B cell (primary cell): Measurements from ENCODE around the gene ELL. TPM values are rescaled to one million over a fixed set of nuclear protein-coding genes. Genes with fewer than 3 reads are reported as not detected.
A peak's percentile ranks its signal among the peaks of the same experiment; 100 is the strongest.

ENCODE experiments used
- ATAC-seq: fragments of 200-7000 bp; cut with Tn5 transposase; one replicate; pipeline ENCODE4 v1.10.0; 2021; ENCODE audit warnings: low read depth, mild to moderate bottlenecking, moderate number of reproducible peaks, moderate library complexity
- CTCF ChIA-PET: fragments of 350-600 bp; sonication (Branson Sonifier 250); formaldehyde crosslinking; loops from one replicate; lab custom pipeline; 2021; ENCODE audit warnings: antibody characterized with exemption, inconsistent platforms; lab: Charles Lee
- POLR2A ChIA-PET: fragments of 350-600 bp; sonication (Branson Sonifier 250); formaldehyde crosslinking; loops from one replicate; lab custom pipeline; 2021; ENCODE audit warnings: antibody characterized with exemption; lab: Charles Lee
- DNase-seq: peaks from one replicate; pipeline ENCODE4 v3.0.0; 2013
- H2AFZ ChIP-seq: 2 replicates; pipeline ENCODE4 v1.6.1; 2012; ENCODE audit warnings: mild to moderate bottlenecking, low read depth, low read length; ENCODE audit not compliant: insufficient read depth, poor library complexity, severe bottlenecking
- H3K27ac ChIP-seq, 2 donors: 1 replicate in 1 of 2; 2 replicates in 1 of 2; pipeline ENCODE4 v1.5.1; 2012 to 2013; ENCODE audit warnings: low read length in 2 of 2, mild to moderate bottlenecking in 2 of 2, moderate library complexity in 1 of 2
- H3K27me3 ChIP-seq, 4 experiments: fragments of 200-600 bp in 1 of 4; sonication (generic) in 1 of 4; replicated peaks in 1 of 4; 1 replicate in 2 of 4; 2 replicates in 2 of 4; pipeline versions ENCODE4 v1.6.1 to v1.7.0; 2013 to 2016; ENCODE audit warnings: low read length in 3 of 4, mild to moderate bottlenecking in 2 of 4, mixed read lengths in 1 of 4, moderate library complexity in 1 of 4; ENCODE audit not compliant: insufficient read depth in 4 of 4, control insufficient read depth in 3 of 4; ENCODE audit errors: control extremely low read depth in 1 of 4
- H3K36me3 ChIP-seq, 2 experiments: replicated peaks in 1 of 2; 1 replicate in 1 of 2; 2 replicates in 1 of 2; pipeline versions ENCODE4 v1.6.1 to v1.7.1; 2013; ENCODE audit warnings: low read length in 1 of 2; ENCODE audit not compliant: insufficient read depth in 2 of 2, control insufficient read depth in 1 of 2; ENCODE audit errors: control extremely low read depth in 1 of 2, extremely low read depth in 1 of 2
- H3K4me1 ChIP-seq, 2 donors: fragments of 200-600 bp in 1 of 2; sonication (generic) in 1 of 2; 1 replicate in 1 of 2; 2 replicates in 1 of 2; pipeline versions ENCODE4 v1.5.1 to v1.6.1; 2013 to 2017; ENCODE audit warnings: low read length in 2 of 2; ENCODE audit not compliant: control insufficient read depth in 2 of 2, insufficient read depth in 2 of 2
- H3K4me2 ChIP-seq: replicated peaks from 2 replicates; pipeline ENCODE3; 2012; ENCODE audit warnings: mild to moderate bottlenecking, low read depth, low read length; ENCODE audit not compliant: poor library complexity, severe bottlenecking
- H3K4me3 ChIP-seq, 5 experiments: fragments of 200-600 bp in 1 of 5; sonication (generic) in 1 of 5; 1 replicate in 3 of 5; 2 replicates in 2 of 5; pipeline versions ENCODE4 v1.5.1 to v1.7.0; 2011 to 2016; ENCODE audit warnings: low read length in 4 of 5, mild to moderate bottlenecking in 4 of 5, low read depth in 2 of 5, control low read depth in 1 of 5, moderate library complexity in 1 of 5; ENCODE audit not compliant: insufficient read depth in 1 of 5; ENCODE audit errors: control extremely low read depth in 1 of 5, extremely low read depth in 1 of 5
- H3K79me2 ChIP-seq: fragments of 200-600 bp; sonication (generic); one replicate; pipeline ENCODE4 v1.6.0; 2016; ENCODE audit warnings: low read length; ENCODE audit not compliant: control insufficient read depth, insufficient read depth
- H3K9ac ChIP-seq: fragments of 200-600 bp; sonication (generic); 2 replicates; pipeline ENCODE4 v1.6.1; 2017; ENCODE audit warnings: mild to moderate bottlenecking, low read length, moderate library complexity
- H3K9me3 ChIP-seq, 3 donors: one replicate each; pipeline versions ENCODE4 v1.6.1 to v1.7.1; 2013; ENCODE audit warnings: low read length in 2 of 3; ENCODE audit not compliant: control insufficient read depth in 2 of 3, insufficient read depth in 1 of 3; ENCODE audit errors: control extremely low read depth in 1 of 3
- H4K20me1 ChIP-seq: 2 replicates; pipeline ENCODE4 v1.6.0; 2012; ENCODE audit warnings: mild to moderate bottlenecking, low read length; ENCODE audit not compliant: insufficient read depth, control insufficient read depth, poor library complexity, severe bottlenecking
- H3K27ac Mint-ChIP-seq: one replicate; pipeline ENCODE4 v1.8.0; 2021; ENCODE audit warnings: mixed read lengths
- H3K27me3 Mint-ChIP-seq: one replicate; pipeline ENCODE4 v1.8.0; 2021; ENCODE audit warnings: mixed read lengths
- H3K4me1 Mint-ChIP-seq: one replicate; pipeline ENCODE4 v1.8.0; 2021; ENCODE audit warnings: mixed read lengths
- H3K4me3 Mint-ChIP-seq: one replicate; pipeline ENCODE4 v1.8.0; 2021; ENCODE audit warnings: mixed read lengths
- H3K9me3 Mint-ChIP-seq: one replicate; pipeline ENCODE4 v1.8.0; 2022; ENCODE audit warnings: mixed read lengths; ENCODE audit not compliant: insufficient read depth
- EZH2 ChIP-seq: IDR thresholded peaks from 2 replicates; pipeline ENCODE4 v1.6.1; 2012; ENCODE audit warnings: borderline replicate concordance, low read depth, mild to moderate bottlenecking, moderate library complexity, low read length; ENCODE audit not compliant: insufficient read depth, poor library complexity, severe bottlenecking
- WGBS: methylation state at CpG from one replicate; pipeline ENCODE4 v1.1.5; 2013; ENCODE audit warnings: missing lambda C conversion rate; ENCODE audit not compliant: insufficient coverage; 5-methylcytosine and 5-hydroxymethylcytosine counted together
- intact Hi-C: fragments of 100-400 bp; cut with micrococcal nuclease; formaldehyde crosslinking; loops from one replicate; pipeline ENCODE4 v1.10.0; 2022
- polyA plus RNA-seq: library from polyadenylated mRNA; depleted of rRNA; stranded (reverse); fragments of >200 nt; gene quantifications from 2 replicates; pipeline ENCODE4 v1.2.3, GENCODE V29; 2012
- total RNA-seq, 2 donors: library from RNA; stranded (reverse); fragments of 120-200 nt in 1 of 2; gene quantifications; 1 replicate in 1 of 2; 2 replicates in 1 of 2; pipeline versions ENCODE4 v1.2.3 to v1.2.4, GENCODE V29; 2013 to 2022
- TF ChIP-seq, protein P1 (sequence below): fragments of 200-600 bp; IDR thresholded peaks from one replicate; pipeline ENCODE4 v1.8.0; 2022; ENCODE audit warnings: antibody characterized with exemption, mild to moderate bottlenecking

The ELL gene
- total and polyA plus RNA-seq, 2 donors (not counting 1 experiment from before 2014, with no cell fraction given): 21.2 to 31.4 TPM

DNA sequence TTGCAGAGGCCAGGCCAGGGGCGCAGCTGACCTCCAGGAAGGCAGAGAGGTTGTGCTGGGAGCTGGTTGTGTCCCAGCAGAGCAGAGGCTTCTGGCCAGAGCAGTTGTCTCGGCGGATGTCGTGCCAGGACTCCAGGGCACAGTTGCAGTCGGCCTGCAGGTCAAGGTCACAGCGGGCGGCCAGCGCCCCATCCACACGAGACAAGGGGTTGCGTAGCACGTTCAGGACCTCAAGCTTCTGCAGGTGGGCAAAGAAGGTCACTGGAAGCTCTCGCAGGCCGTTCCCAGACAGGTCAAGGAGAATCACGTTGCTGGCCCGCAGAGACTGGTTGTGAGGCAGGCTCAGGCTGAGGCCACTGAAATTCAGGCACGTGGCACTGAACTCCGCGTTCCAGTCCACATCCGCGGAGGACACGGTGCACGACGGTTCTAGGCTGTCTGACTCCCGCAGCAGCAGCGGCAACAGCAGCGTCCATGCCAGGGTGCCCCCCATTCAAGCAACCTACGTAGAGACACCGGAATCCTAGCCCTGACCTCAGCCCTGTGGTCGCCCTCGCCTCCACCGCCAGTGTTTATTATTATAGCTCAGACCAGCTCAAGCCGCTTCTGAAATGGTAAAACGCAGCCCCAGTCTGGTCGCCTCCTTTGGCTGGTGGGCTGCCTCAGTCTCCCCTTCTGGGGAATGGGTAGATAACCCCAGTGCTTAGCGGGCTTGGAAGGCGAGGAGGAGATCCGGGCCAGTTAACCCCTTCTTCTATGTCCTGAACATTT lies 125.2 kb downstream of the ELL start:
- Histone ChIP-seq H3K27me3 (peaks cover 0 to 3% (median under 1%) of the 10 kb centered on the region in 4 experiments), H3K36me3 (no peaks in the 10 kb centered on the region), H3K4me3 (peak overlapping the region; percentile 60 to 66 (median 62)), H3K4me2 (peak overlapping the region; percentile 88), H3K27ac (no peak overlapping the region), H3K79me2 (peaks cover 8% of the 10 kb centered on the region), H3K4me1 (peaks cover 44 to 48% of the 10 kb centered on the region in 2 donors), H2AFZ (peak overlapping the region; percentile 66), H3K9me3 (peaks cover 0 to 5% (median 0%) of the 10 kb centered on the region in 3 donors), H3K9ac (peak overlapping the region; percentile 67), H4K20me1 (no peaks in the 10 kb centered on the region)
- 85% methylated on average over 37 of the region's 37 CpGs for WGBS
- Mint-ChIP-seq H3K27ac (no peak overlapping the region), H3K27me3 (no peaks in the 10 kb centered on the region), H3K4me3 (peak overlapping the region; percentile 80), H3K4me1 (peaks cover 59% of the 10 kb centered on the region), H3K9me3 (no peaks in the 10 kb centered on the region)
- TF ChIP-seq EZH2: no peak
- TF ChIP-seq, protein P1, sequence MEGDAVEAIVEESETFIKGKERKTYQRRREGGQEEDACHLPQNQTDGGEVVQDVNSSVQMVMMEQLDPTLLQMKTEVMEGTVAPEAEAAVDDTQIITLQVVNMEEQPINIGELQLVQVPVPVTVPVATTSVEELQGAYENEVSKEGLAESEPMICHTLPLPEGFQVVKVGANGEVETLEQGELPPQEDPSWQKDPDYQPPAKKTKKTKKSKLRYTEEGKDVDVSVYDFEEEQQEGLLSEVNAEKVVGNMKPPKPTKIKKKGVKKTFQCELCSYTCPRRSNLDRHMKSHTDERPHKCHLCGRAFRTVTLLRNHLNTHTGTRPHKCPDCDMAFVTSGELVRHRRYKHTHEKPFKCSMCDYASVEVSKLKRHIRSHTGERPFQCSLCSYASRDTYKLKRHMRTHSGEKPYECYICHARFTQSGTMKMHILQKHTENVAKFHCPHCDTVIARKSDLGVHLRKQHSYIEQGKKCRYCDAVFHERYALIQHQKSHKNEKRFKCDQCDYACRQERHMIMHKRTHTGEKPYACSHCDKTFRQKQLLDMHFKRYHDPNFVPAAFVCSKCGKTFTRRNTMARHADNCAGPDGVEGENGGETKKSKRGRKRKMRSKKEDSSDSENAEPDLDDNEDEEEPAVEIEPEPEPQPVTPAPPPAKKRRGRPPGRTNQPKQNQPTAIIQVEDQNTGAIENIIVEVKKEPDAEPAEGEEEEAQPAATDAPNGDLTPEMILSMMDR: no peak
- DNase-seq (peak; percentile 19), ATAC-seq (no peak)
- POLR2A ChIA-PET: interaction anchor here (0.5 to 1.2 kb wide), 3 partner anchors 8 to 210 kb away, joined by 3 to 6 read pairs (median 3); no protein-coding TSS in a partner anchor
- CTCF ChIA-PET: interaction anchor here (0.7 to 12.4 kb wide), 3 partner anchors 7 to 117 kb away, joined by 3 to 112 read pairs (median 4); no protein-coding TSS in a partner anchor
- intact Hi-C loops: loop anchor here (1.0 kb wide), 2 partner anchors 8 to 12 kb away; no protein-coding TSS in a partner anchor
